ENCODE results near the gene TAF8.

- TF ChIP-seq CTCF (IDR thresholded peaks at IDR 0.05): no peak
- no peak for TF ChIP-seq POLR2A (IDR thresholded peaks at IDR 0.05)
These were observed 21.7 kb downstream of the TAF8 start for GRCh38 chr6:42071881-42072583.
